HepG2 (cell line): ENCODE results near the gene CTTNBP2NL.

Experiments used
- BHLHE40 ChIP-seq: IDR thresholded peaks from 2 replicates; pipeline ENCODE4 v1.6.1; 2011; ENCODE audit warnings: low read length, improper control_type of control experiment
- CTCF ChIP-seq: sonication (generic); formaldehyde crosslinking; IDR thresholded peaks from 2 replicates; pipeline ENCODE4 v1.5.0; 2020; ENCODE audit warnings: mild to moderate bottlenecking, missing genetic modification reagents, moderate library complexity
- KDM1A ChIP-seq: IDR thresholded peaks from 2 replicates; pipeline ENCODE4 v1.6.1; 2016; ENCODE audit warnings: missing compliant biosample characterization
- KLF12 ChIP-seq: sonication (generic); formaldehyde crosslinking; IDR thresholded peaks from 2 replicates; pipeline ENCODE4 v1.4.0; 2020; ENCODE audit warnings: missing genetic modification reagents, borderline replicate concordance
- NR2F1 ChIP-seq, 2 experiments: fragments of 450-650 bp in 1 of 2; formaldehyde crosslinking in 1 of 2; IDR thresholded peaks; 2 replicates each; pipeline versions ENCODE4 v1.5.0 to v1.6.1; 2016 to 2020; ENCODE audit warnings: mild to moderate bottlenecking in 1 of 2, missing compliant biosample characterization in 1 of 2, missing genetic modification reagents in 1 of 2, moderate library complexity in 1 of 2
- RAD51 ChIP-seq: fragments of 450-650 bp; IDR thresholded peaks from 2 replicates; pipeline ENCODE4 v1.6.1; 2016; ENCODE audit warnings: borderline replicate concordance
- RFXAP ChIP-seq: sonication (generic); formaldehyde crosslinking; IDR thresholded peaks from 2 replicates; pipeline ENCODE4 v1.4.0; 2020; ENCODE audit warnings: missing genetic modification reagents, borderline replicate concordance
- SOX5 ChIP-seq: IDR thresholded peaks from 2 replicates; pipeline ENCODE4 v1.6.1; 2016; ENCODE audit warnings: borderline replicate concordance
- TCF12 ChIP-seq, 2 experiments: fragments of 450-650 bp in 1 of 2; sonication (generic) in 1 of 2; formaldehyde crosslinking in 1 of 2; IDR thresholded peaks; 2 replicates each; pipeline versions ENCODE4 v1.6.1 to v1.8.0; 2017 to 2022; ENCODE audit warnings: antibody characterized with exemption in 1 of 2, mild to moderate bottlenecking in 1 of 2, missing genetic modification reagents in 1 of 2, moderate library complexity in 1 of 2
- TRIM22 ChIP-seq: fragments of 450-650 bp; IDR thresholded peaks from 2 replicates; pipeline ENCODE4 v1.6.1; 2017
- ZFP36L2 ChIP-seq: sonication (generic); formaldehyde crosslinking; IDR thresholded peaks from 2 replicates; pipeline ENCODE4 v1.4.0; 2020; ENCODE audit warnings: missing genetic modification reagents
- ZNF547 ChIP-seq: sonication (generic); formaldehyde crosslinking; IDR thresholded peaks from 2 replicates; pipeline ENCODE4 v1.5.1; 2020; ENCODE audit warnings: mild to moderate bottlenecking, missing genetic modification reagents
- TF ChIP-seq, protein P1 (sequence below): sonication (generic); formaldehyde crosslinking; IDR thresholded peaks from 2 replicates; pipeline ENCODE4 v1.4.0; 2020; ENCODE audit warnings: missing genetic modification reagents
- TF ChIP-seq, protein P2 (sequence below), 2 experiments: sonication (generic) in 1 of 2; formaldehyde crosslinking in 1 of 2; IDR thresholded peaks; 2 replicates each; pipeline versions ENCODE4 v1.6.1 to v1.9.0; 2014 to 2022; ENCODE audit warnings: antibody characterized with exemption in 1 of 2, borderline replicate concordance in 1 of 2, inconsistent platforms in 1 of 2, low read depth in 1 of 2, missing genetic modification reagents in 1 of 2

DNA sequence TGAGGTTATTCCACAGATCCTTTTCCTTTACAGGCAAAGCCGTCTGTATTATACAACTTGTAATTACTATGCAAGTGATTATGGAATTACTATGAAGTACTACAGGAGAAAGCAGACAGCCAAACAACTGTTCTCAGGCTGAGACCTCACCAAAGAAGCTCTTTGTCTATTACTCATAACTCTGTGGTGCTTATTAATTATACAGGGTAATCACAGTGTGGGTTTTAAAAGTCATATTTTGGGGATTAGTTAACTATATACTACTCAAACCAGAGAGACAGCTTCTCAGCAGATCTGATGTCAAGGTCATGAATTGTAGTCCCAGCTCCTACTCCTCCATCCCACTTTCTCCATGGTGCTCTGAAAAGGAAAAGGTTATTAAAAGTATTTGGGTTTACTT lies 49.6 kb downstream of the CTTNBP2NL start:
- TF ChIP-seq SOX5 (CRISPR knock-in tag): no peak
- no peak for TF ChIP-seq ZNF547
- TF ChIP-seq CTCF (CRISPR knock-in tag): no peak
- TF ChIP-seq KDM1A: no peak
- no peak for TF ChIP-seq NR2F1 (CRISPR knock-in tag; IDR thresholded peaks at IDR 0.05)
- TF ChIP-seq, protein P1, sequence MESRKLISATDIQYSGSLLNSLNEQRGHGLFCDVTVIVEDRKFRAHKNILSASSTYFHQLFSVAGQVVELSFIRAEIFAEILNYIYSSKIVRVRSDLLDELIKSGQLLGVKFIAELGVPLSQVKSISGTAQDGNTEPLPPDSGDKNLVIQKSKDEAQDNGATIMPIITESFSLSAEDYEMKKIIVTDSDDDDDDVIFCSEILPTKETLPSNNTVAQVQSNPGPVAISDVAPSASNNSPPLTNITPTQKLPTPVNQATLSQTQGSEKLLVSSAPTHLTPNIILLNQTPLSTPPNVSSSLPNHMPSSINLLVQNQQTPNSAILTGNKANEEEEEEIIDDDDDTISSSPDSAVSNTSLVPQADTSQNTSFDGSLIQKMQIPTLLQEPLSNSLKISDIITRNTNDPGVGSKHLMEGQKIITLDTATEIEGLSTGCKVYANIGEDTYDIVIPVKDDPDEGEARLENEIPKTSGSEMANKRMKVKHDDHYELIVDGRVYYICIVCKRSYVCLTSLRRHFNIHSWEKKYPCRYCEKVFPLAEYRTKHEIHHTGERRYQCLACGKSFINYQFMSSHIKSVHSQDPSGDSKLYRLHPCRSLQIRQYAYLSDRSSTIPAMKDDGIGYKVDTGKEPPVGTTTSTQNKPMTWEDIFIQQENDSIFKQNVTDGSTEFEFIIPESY: no peak
- TF ChIP-seq BHLHE40: no peak
- no peak for TF ChIP-seq TRIM22
- no peak for TF ChIP-seq RFXAP (CRISPR knock-in tag)
- no peak for TF ChIP-seq RAD51
- TF ChIP-seq TCF12 (IDR thresholded peaks at IDR 0.05): no peak
- no peak for TF ChIP-seq TCF12 (CRISPR knock-in tag; IDR thresholded peaks at IDR 0.05)
- no peak for TF ChIP-seq ZFP36L2
- TF ChIP-seq, protein P2, sequence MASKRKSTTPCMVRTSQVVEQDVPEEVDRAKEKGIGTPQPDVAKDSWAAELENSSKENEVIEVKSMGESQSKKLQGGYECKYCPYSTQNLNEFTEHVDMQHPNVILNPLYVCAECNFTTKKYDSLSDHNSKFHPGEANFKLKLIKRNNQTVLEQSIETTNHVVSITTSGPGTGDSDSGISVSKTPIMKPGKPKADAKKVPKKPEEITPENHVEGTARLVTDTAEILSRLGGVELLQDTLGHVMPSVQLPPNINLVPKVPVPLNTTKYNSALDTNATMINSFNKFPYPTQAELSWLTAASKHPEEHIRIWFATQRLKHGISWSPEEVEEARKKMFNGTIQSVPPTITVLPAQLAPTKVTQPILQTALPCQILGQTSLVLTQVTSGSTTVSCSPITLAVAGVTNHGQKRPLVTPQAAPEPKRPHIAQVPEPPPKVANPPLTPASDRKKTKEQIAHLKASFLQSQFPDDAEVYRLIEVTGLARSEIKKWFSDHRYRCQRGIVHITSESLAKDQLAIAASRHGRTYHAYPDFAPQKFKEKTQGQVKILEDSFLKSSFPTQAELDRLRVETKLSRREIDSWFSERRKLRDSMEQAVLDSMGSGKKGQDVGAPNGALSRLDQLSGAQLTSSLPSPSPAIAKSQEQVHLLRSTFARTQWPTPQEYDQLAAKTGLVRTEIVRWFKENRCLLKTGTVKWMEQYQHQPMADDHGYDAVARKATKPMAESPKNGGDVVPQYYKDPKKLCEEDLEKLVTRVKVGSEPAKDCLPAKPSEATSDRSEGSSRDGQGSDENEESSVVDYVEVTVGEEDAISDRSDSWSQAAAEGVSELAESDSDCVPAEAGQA (IDR thresholded peaks at IDR 0.05; ENCODE audit: low read depth): no peak
- TF ChIP-seq, protein P2 (CRISPR knock-in tag; IDR thresholded peaks at IDR 0.05; ENCODE audit: borderline replicate concordance): no peak
- no peak for TF ChIP-seq KLF12 (CRISPR knock-in tag)
